NOMO-1 (cell line): Measurements from ENCODE around the gene ITGA2B.
"Not testable (repeated sequence)": the region's sequence is repeated elsewhere in the genome, so short reads cannot be mapped to it uniquely, and the experiment has no call there.

ENCODE experiments used
- DNase-seq, 2 experiments: peaks; one replicate each; lab custom pipeline; 2025; ENCODE audit not compliant: unreplicated experiment in 2 of 2; lab: John Stamatoyannopoulos, UW

Gene ITGA2B

GRCh38 chr17:44372036-44372435, 17.4 kb downstream of the ITGA2B start:
- DNase-seq = no peak

DNA sequence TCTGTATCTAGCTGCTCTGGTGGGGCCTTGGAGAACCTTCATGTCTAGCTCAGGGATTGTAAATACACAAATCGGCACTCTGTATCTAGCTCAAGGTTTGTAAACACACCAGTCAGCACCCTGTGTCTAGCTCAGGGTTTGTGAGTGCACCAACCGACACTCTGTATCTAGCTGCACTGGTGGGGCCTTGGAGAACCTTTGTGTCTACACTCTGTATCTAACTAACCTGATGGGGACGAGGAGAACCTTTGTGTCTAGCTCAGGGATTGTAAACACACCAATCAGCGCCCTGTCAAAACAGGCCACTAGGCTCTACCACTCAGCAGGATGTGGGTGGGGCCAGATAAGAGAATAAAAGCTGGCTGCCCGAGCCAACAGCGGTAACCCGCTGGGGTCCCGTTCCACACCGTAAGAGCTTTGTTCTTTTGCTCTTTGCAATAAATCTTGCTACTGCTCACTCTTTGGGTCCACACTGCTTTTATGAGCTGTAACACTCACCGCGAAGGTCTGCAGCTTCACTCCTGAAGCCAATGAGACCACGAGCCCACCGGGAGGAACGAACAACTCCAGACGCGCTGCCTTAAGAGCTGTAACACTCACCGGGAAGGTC, 19.9 kb downstream of the ITGA2B start:
- DNase-seq = not testable (repeated sequence)

GRCh38 chr17:44368391-44369243, 20.8 kb downstream of the ITGA2B start:
- not testable (repeated sequence) for DNase-seq

- no peak for DNase-seq
These were observed 22.0 kb downstream of the ITGA2B start for GRCh38 chr17:44367231-44367979.

DNA sequence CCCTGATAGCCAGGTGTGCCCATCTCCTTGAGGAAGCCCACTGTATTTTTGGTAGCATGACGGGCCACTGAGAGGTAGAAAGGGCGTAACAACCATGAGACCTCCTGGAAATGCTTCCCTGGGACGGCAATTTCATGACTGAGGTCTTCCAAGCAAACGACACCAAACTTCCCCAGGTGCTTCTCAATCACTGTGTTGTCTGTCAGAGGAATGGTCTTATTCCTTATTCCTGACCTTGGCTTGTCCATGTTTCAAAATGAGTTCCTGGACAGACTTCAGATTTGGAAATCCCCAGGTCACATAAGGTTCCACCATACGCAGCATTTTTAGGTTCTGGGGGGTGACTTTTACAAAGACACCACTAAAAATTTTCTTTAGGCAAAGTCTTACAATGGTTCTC, 24.4 kb downstream of the ITGA2B start:
- DNase-seq = not testable (repeated sequence)

DNA sequence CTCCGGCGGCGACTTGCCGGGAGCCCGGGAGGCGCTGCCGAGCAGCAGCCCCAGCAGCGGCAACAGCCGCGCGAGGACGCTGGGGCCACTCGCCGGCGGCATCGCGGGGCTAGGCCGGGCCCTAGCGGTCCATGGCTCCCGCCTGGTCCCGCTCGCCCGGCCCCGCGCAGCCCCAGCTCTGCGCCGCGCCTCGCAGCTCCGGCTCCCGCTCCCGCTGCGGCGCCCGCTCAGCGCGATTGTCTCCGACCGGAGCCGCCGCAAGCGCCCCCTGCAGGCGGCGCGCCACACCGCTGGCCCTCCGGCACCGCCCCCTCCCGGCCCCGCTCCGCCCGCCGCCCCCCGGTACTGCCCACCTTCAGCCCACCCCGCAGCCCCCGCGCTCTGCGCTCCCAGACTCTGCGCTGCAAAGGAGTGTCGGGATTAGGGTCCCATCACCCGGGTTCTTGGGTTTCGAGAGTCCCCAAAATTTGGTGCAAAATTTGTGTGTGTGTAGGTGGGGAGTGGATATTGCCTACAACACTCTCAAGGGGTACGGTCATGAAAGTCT, 25.8 kb downstream of the ITGA2B start, which contains the start of gene FAM171A2:
Gene FAM171A2 (minus strand): TSS at position 241 of the 547 bp plus-strand sequence. CDS start 139 bp downstream, at position 102.
- peak; percentile 21 to 57 for DNase-seq

- DNase-seq = no peak
These were observed 26.4 kb downstream of the ITGA2B start for GRCh38 chr17:44362949-44363612.

- no peak for DNase-seq
These were observed 26.9 kb downstream of the ITGA2B start for GRCh38 chr17:44362459-44362948.

DNA sequence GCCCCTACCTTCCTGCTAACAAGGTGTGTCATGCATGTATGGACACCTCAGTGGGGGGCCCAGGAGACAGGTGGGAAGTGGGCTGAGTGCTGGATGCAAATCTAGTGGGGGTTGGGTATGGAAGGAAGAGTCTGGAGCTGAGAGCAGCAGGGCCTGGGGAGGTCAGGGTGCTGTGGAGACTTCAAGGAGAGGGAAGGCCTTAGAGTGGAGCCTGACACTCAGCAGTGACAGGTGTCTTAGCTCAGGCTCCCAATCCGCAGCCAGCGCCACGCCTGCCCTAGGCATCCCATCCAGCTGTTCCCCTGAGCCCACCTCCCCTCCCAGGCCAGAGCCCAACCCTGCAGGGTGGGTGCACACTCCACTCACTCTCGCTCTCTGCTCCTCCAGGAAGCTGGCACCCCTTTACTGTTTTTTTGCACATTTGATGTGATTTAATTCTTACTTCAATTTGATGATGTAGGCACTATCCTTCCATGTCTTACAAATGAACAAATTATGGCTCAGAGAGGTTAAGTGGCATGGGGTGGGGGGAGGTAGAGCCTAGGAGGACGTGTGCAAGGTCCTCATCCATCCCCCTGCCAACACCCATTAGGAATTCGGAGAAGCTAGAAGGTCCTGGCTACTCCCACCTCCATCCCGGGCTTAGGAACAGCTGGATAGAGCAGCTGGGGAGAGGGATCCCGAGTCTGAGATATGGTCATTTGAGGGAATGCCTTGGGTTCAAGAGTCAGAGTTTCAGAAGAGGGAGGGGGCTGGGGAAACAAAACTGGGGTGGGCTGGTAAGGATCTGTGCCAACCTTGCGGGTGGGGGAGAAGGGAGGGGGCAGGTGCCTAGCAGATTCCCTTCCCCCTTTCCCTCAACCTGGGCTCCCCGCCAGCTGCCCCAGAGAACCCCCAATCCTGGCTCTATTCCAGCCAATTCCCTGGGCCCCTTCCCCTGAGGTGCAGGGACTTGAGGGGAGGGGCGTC, 27.9 kb downstream of the ITGA2B start:
- no peak for DNase-seq

- no peak for DNase-seq
These were observed 28.6 kb downstream of the ITGA2B start for GRCh38 chr17:44360826-44361225.

GRCh38 chr17:44360144-44360533, 29.3 kb downstream of the ITGA2B start:
- no peak for DNase-seq

- DNase-seq = no peak
These were observed 29.8 kb downstream of the ITGA2B start for GRCh38 chr17:44359458-44360143.

DNA sequence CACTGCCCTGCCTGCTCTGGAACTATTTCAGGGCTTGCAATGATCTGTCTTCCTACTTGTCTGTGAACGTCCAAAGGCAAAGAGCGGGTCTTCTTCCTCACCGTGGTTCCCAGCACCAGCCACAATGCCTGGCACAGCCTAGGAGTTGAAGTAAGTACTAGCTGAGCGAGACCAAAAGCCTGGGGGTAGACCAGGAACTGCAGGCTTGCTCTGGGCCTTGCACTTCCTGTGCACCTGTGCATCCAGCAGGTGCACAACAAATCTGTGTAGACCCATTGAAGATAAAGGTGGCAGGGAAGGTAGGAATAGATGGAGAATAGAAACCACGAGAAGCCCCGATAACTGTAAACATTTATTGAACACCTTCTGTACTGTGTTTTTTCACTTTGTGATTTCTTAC, 30.4 kb downstream of the ITGA2B start:
- no peak for DNase-seq

- no peak for DNase-seq
These were observed 31.4 kb downstream of the ITGA2B start for GRCh38 chr17:44358066-44358465.

- no peak for DNase-seq
These were observed 33.2 kb downstream of the ITGA2B start for GRCh38 chr17:44356241-44356640.

DNA sequence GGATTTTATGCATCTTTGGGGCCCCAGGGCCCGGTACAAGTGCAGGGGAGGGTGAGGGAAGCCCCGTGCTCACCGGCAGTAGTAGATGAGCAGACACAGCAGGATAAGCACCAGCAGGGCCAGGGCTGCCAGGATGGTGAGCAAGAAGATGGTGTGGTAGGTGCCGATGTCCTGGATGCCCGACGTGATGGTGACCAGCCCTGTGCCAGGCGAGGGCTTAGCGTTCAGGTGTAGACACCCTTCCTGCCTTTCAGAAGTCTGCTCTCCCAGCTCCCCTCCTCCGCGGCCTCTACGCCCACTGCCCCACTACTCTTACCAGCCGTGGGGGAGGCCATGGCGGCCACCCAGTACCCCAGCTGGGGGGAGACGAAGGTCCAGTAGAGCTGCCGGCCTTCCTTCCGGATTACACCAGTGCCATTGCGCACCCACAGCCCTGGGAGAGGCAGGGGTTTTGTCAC, 33.8 kb downstream of the ITGA2B start:
- no peak for DNase-seq

GRCh38 chr17:44354582-44355561, 34.6 kb downstream of the ITGA2B start:
- DNase-seq = peak; percentile 26 to 29
